G401 (cell line): Measurements from ENCODE around the gene SMIM24. TPM values are rescaled to one million over a fixed set of nuclear protein-coding genes. Genes with fewer than 3 reads are reported as not detected.

Experiments
- DNase-seq: peaks from one replicate; pipeline ENCODE4 v3.0.0-alpha.2; 2015; ENCODE audit warnings: low spot score
- in situ Hi-C: cut with HindIII; loops from 2 replicates; pipeline ENCODE4 v1.10.0; 2016; ENCODE audit warnings: low sequenced_read_pairs, mixed read lengths
- total RNA-seq: library from RNA; depleted of rRNA; stranded (reverse); fragments of >200 nt; shearing (Covaris generic); gene quantifications from 2 replicates; pipeline ENCODE4 v1.2.3, GENCODE V29; 2014

SMIM24 gene
- total RNA-seq, 1 experiment from 2014 or later, result 0.24 TPM

DNA sequence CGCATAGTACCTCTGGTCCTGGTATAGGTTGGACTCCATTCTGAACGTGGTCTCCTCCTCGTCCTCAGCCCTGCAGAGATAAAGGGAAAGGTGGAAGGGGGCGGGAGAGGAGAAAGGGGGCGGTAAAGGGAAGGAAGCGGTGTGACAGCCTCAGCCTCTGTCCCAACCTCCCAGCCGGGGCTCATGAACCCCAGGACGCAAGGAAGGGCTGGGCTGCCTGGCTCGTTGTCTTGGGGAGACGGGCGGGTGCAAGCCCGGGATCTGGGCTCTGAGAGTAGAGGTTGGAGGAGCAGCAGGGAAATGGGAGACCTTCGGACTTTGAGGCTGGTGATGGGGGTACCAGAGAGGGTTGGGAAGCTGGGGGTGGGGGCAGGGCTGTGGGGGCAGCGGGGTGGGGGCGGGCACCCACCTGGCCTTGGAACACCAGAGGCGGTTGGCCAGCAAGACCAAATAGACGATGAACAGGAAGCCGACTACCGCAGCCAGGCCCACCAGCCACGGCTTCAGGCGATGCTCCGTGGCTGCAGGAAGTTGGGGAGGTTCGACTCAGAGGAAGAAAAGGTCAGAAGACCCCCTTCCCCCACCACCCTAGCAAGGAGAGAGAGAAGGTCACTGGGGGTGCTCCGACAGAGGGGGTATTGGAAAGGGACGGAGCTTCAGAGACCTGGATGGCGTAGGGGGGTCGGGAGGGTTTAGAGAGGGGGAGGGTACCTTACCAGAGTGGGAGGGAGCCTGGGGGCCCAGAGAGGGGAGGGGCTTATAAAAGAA, 1.7 kb downstream of the SMIM24 start:
- DNase-seq, result no peak
- in situ Hi-C loops, result no loop called here

DNA sequence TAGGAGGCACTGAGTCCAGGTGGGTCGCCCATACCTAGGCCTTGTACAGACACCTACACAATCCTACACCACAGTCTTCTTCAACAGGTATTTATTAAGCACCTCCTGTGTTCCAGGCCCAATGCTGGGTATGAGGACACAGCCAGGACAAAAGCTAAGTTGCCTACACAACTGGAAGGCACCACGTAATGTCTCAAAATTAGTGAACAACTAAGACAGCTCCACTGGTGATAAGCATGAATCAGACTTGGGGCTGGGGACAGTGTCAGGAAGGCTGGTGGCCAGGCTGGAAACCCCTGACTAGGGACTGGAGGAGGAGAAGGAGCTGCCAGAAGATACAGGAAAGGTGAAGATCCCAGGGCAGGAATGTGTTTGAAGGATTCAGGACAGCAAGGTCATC, 2.4 kb downstream of the SMIM24 start:
- in situ Hi-C loops, result no loop called here
- no peak for DNase-seq

DNA sequence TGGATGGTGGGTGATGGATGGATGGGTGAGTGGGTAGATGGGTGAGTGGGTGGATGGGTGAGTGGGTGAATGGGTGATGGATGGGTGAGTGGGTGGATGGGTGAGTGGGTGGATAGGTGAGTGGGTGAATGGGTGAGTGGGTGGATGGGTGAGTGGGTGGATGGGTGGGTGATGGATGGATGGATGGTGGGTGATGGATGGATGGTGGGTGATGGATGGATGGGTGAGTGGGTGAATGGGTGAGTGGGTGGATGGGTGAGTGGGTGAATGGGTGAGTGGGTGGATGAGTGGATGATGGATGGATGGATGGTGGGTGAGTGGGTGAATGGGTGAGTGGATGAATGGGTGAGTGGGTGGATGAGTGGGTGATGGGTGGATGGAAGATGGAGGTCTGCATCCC, 2.8 kb downstream of the SMIM24 start:
- in situ Hi-C loops, result no loop called here
- no peak for DNase-seq

DNA sequence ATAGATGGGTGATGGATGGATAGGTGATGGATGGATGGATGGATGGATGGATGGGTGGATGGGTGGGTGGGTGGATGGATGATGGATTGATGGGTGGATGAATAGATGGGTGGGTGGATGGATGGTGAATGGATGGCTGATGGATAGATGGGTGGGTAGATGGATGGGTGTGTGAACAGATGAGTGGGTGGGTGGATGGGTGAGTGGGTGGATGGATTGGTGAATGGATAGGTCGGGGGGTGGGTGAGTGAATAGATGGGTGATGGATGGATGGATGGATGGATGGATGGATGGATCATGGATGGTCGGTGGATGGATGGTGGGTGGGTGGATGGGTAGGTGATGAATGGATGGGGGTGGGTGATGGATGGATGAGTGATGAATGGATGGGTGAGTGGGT, 3.5 kb downstream of the SMIM24 start:
- no peak for DNase-seq
- in situ Hi-C loops, result no loop called here

DNA sequence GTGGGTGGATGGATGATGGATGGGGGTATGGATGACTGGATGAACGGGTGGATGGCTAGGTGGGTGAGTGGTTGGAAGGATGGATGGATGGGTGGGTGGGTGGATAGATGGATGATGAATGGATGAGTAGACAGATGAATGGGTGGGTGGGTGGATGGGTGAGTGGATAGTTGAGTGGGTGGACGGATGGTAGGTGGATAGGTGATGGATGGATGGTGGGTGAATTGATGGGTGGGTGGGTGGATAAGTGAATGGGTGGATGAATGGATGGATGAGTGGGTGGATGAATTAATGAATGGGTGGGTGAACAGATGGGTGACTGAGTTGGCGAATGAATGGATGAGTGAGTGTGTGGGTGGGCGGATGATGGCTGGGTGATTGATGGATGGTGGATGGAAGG, 4.9 kb downstream of the SMIM24 start:
- in situ Hi-C loops, result no loop called here

DNA sequence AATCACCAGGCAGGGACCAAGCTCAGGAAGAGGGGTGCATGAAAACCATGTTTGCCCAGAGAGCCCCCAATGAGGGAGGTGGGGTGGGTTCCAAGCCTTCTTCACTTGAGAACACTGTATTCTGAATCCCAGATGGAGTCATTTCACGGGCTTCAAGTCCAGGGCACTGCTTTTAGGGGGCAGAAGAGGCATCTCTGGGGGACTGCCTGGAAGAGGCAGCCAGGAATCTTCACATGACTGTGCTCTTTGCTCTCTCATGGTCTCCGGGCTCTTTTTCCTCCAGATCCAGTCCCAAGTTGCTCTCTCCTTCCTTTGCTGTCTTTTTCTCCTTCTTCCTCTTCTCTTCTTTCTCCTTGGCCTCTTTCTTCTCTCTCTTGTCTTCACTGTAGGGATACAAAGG, 5.7 kb downstream of the SMIM24 start:
- no peak for DNase-seq
- in situ Hi-C loops, result no loop called here

More for the DNA sequence above, 4.9 kb downstream of the SMIM24 start:
- DNase-seq, result no peak

DNA sequence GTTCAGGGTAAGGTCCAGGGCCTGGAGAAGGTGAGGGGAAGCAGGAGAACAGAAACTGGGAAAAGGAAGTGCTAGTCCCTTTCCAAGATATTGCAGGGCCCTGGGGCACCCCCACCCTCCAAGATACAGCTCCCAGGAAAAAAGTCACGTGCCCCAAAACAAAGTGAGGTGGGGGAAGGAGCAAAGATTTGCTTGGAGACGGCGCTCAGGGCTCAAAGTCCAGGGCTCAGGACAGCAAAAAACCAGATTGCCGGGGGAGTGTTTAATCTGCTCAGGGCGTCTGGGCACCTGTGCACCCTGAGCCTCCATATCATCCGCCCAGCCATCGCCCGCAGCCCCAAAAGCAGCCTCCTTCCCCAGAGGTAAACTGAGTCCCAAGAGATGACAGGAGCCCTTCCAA, 6.3 kb downstream of the SMIM24 start:
- no peak for DNase-seq
- in situ Hi-C loops, result no loop called here

DNA sequence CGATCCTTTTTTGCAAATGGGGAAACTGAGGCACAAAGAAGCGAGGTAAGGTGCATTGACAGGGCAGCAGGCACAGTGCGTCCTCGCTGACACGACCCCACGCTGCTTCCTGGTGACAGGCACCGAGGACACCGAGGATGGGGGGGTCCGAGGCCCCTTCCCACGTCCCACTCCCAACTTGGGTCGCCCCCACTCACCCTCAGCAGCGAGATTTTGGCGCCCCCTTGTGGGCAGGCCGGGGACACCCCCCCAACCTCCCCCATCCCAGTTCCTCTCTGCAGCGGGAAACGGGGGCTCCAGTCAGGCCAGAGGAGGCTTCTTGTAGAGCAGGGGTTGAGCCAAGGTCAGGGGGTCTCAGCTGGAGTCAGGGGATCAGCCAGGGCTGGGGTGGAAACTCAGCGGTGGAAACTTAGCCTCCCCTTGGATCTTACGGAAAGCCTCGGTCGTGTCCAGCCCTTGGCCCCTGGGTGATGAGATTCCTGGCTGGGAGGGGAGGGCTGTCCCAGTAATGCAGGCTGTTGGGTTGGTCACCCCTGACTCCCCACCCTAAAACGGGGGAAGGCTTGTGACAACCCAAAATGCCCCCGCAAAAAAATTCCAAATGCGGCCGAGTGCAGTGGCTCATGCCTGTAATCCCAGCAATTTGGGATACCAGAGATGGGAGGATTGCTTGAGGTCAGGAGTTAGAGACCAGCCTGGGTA, 8.2 kb downstream of the SMIM24 start:
- in situ Hi-C loops, result no loop called here
- no peak for DNase-seq

DNA sequence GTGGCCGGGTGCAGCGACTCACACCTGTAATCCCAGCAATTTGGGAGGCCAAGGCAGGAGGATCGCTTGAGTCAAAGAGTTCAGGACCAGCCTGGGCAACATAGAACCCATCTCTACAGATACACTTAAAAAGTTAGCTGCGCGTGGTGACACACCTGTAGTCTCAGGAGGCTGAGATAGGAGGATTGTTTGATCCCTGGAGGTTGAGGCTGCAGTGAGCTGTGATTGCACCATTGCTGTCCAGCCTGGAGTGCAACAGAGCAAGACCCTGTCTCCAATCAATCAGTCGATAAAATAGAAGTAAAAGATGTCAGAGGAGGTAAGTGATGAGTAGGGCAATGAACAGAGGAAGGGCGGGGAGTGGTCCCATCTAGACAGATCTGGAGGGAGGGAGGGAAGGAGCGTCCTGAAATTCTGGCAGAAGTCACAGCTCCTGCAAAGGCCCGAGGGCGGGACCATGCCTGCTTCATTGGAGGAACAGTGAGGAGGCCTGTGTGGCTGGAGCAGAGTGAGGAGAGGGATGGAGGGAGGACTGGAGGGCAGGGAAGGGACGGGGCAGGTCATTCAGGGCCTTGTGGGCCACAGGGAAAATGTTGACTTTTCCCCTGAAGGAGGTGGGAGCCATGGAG, 9.7 kb downstream of the SMIM24 start:
- no peak for DNase-seq
- in situ Hi-C loops, result no loop called here

DNA sequence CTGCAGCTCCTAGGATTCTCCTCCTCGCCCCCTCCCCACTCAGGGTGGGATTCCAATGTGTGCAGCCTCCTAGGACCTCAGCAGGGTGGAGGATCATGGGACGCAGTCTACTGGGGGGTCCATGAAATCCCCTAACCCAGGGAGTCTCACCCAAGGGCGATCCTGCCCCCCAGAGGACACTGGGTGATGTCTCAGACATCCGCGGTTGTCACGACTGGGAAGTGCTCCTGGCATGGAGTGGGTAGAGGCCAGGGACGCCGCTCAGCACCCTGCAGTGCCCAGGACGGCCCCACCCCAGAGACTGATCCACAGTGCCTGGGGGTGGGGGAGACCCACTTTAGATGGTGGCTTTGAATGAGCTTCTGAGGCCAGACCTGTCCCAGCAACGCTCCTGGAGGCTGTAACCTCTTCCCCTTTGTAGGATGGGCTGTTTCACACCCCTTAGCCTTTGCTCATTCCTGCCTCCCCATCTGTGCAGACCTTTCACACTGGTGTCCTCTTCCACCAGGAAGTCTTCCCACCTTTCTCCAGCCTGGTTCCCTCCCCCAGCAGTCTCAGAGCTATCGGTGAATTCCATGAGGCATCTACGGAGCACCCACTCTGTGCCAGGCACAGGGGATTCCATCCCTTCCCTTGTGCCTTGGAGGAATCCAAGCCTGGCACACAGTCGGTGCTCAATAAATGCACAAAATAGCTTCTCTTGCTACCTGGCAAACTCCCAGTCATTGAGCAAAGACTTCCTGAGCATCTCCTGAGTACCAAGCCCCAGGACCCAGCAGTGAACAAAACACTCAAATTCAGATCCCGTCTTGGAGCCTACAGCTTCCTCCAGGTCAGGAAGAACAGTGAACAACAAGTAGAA, 10.5 kb downstream of the SMIM24 start:
- in situ Hi-C loops, result no loop called here
- no peak for DNase-seq

DNA sequence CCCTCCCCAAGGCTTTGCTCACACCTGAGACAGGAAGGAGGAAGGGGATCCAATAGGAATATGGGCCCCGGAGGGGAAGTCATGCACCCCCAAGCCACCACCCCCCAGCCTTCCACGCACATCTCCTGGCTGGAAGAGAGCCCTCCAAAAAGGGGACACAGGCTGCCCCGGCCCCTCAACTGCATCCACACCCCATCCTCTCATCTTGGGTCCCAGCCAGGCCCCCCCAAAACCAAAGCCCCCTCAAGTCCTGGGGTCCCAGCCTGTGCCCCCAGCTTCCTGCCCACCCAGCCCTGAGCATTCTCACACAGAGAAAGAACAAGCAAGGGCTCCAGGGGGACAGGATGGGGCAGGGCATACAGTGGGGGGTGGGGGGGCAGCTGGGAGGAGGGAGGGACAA, 12.1 kb downstream of the SMIM24 start:
- DNase-seq, result no peak
- in situ Hi-C loops, result no loop called here

DNA sequence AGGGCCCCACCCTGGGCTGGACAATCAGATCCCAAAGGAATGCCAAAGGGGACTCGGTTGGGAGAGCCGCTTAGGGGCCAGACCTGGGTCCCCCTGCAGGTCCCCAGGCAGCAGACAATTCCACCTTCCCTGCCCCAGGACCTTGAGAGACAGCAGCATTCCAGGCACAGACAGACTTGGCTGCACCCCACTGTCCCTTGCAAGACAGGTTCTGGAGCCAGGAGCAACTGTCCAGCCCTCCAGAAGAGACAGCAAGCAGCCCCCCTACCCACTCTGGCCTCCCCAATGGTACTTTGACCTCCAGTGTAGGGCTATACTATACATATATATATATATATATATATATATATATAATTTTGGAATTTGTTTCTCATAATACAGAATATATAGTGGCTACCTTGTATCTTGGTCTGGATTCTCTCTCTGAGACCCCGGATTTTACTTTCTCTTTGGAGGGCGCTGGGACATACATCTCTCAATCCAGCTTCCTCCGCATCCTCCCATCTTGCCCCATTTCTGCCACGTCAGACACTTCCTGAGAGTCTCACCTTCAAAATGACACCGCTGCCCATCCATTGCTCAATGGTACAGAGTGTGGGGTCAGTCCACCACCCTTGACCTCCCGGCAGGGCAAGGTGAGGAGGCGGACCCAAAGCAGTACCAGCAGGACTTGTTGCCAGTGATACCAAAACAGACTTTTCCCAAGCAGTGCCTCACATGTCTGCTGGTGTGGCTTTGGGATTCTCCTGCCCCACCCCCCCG, 12.7 kb downstream of the SMIM24 start:
- in situ Hi-C loops, result no loop called here
- DNase-seq, result no peak

DNA sequence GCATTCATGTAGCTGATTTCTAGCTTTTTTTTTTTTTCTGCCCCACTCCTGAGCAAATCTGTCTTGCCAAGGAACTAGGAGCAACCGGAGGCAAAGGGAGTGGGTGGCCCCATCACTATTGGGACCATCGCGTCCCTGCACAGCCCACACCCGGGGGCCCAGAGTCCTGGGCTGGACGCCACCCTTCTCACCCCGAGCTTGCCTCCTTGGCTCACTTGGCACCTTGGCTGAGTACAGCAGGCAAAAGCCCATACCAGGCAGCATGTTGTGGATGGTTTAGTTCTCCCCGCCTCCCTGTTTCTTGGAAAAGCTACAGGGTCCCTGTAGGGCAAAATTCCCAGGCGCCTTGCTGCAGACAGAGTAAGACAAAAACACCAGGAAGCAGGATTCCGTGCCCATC, 13.7 kb downstream of the SMIM24 start:
- in situ Hi-C loops, result no loop called here
- DNase-seq, result peak; percentile 48

DNA sequence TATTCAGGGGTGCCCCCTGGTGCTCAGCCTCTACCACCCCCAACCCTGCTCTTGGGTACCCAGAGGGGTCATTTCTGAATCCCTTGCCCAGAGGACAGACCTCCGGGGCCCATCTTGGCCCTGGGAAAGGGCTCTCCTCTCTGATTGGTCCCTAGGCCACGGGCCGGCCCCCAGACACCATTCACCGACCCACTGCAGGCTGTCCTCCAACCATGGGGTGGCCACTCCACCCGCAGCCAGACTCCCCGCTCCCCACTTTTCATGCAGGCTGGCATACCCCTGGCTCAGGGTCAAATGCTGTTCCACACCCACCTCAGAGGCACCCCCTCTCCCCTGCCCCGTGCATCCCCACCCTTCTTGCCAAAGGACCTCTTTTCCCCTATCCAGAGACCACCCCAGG, 14.8 kb downstream of the SMIM24 start:
- no peak for DNase-seq
- in situ Hi-C loops, result no loop called here

DNA sequence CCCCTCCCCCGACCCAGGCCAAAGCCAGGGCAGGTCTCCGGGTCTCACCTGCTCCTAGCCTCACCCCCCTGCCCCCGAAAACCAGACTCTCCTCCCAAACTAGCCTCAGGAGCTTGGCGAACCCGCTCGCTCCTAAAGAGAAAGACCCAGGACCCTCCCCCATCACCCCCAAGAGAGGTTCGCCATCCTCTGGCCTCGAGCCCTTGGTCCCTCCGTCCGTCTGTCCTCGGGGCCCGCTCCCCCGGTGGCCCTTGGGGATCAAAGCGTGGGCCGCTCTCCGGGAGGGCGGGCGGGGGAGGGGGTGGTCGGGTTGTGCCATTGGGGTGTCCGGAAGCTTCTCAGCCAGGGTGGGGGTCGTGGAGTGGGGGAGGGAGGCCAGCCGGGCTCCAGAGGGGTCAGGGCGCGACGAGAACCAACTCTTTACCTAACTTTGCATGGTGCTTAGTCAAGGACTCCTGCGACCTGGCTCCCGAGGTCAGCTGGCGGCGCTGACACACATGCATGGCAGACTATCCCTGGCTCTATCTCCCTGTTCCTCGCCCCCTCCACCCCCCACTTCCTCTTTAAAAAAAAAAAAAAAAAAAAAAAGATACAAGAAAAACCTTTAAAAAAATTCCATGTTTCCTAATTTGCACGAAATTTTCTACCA, 15.6 kb downstream of the SMIM24 start:
- in situ Hi-C loops, result no loop called here
- DNase-seq, result no peak

DNA sequence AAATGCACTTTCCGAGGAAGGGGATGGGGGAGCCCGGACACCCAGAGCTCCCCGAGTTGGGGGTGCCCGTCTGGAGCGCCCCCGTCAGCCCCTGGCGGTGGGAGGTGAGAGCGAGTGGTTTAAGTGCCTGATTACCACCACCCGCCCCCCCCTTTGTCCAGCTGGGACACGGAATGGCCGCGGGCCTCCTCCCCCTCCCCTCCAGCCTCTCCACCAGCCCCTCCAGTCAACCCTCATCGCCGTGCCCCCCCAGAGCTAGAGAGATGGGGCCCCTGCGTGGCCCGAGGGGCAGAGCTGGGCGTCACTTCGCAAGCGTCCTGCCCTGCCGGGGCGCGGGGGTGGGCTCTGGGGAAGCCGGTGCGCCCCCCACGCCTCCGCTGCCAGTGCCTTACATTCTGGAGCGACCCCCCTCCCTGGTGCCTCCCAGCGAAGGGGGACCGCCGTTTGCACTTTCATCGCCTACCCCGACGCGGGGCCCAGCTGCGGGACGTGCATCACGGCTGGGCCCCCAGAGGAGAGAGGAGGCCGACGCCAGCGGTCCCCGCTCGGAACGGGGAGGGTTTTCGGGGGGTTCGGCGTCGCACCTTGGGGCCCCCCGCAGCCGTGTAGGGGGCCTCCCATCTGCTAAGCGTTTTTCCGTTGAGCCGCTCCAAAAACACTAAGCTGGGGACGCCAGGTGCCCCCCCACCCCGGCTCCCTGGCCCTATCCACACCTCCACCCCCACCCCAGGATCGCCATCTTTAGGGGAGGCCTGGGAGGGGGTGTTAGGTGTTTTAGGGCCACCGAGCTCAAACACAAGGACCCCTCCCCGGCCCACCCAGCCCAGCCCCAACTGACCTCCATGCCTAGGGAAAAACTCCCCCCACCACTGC, 16.4 kb downstream of the SMIM24 start:
- in situ Hi-C loops, result no loop called here
- no peak for DNase-seq

DNA sequence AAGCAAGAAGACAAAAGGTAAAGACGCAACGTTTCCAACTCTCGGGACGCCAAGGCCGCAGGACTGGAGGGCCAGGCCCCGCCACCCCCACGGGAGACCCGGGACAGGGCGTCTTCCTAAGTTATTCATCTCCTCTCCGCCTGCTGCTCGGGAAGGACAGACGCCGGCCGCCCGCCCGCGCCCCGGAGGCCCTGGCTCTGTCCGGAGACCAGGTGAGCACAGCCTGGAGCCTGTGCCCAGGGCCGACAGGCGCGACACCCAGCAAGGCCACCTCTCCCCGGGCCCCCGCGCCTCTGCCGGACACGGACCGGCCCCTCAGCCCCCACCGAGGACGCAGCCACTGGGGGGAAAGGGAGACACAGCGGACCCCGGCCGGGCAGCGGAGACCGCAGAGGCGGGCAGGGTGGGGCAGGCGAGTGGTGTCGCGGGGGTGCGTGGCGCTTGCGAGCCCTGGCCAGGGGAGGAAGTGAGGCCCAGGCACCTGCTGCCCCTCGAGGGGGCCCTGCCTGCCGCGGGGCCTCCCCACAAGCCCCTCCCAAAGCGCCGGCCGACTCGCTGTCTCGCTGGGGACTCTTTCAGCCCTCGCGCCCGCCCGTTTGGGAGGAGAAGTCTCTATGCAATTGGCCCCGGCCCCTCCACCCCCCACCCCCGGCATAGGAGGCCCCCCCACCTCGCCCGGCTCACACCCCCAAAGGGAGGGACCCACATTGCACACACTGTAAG, 17.2 kb downstream of the SMIM24 start:
- in situ Hi-C loops, result no loop called here
- DNase-seq, result no peak
